Activated T-cell treated with anti-CD3 and anti-CD28 coated beads, Interleukin-2, amount 50 U/mL, for 24 hours (primary cell): ENCODE measurements around the gene BEGAIN.

ENCODE experiments used
- DNase-seq: peaks from one replicate; pipeline ENCODE4 v3.0.0-alpha.2; 2020
- H3K27ac Mint-ChIP-seq: 2 replicates; pipeline ENCODE4 v1.8.0; 2020; ENCODE audit warnings: mild to moderate bottlenecking, mixed read lengths
- H3K27me3 Mint-ChIP-seq: 2 replicates; pipeline ENCODE4 v1.8.0; 2020; ENCODE audit warnings: mixed read lengths
- H3K36me3 Mint-ChIP-seq: 2 replicates; pipeline ENCODE4 v1.8.0; 2020; ENCODE audit warnings: low read depth, mixed read lengths
- H3K4me1 Mint-ChIP-seq: 2 replicates; pipeline ENCODE4 v1.8.0; 2020; ENCODE audit warnings: low read depth, mixed read lengths
- H3K4me3 Mint-ChIP-seq: 2 replicates; pipeline ENCODE4 v1.8.0; 2020; ENCODE audit warnings: mild to moderate bottlenecking, moderate library complexity, mixed read lengths
- H3K9me3 Mint-ChIP-seq: 2 replicates; pipeline ENCODE4 v1.8.0; 2020; ENCODE audit warnings: mixed read lengths

Gene BEGAIN, protein sequence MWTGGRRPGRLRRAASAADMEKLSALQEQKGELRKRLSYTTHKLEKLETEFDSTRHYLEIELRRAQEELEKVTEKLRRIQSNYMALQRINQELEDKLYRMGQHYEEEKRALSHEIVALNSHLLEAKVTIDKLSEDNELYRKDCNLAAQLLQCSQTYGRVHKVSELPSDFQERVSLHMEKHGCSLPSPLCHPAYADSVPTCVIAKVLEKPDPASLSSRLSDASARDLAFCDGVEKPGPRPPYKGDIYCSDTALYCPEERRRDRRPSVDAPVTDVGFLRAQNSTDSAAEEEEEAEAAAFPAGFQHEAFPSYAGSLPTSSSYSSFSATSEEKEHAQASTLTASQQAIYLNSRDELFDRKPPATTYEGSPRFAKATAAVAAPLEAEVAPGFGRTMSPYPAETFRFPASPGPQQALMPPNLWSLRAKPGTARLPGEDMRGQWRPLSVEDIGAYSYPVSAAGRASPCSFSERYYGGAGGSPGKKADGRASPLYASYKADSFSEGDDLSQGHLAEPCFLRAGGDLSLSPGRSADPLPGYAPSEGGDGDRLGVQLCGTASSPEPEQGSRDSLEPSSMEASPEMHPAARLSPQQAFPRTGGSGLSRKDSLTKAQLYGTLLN

DNA sequence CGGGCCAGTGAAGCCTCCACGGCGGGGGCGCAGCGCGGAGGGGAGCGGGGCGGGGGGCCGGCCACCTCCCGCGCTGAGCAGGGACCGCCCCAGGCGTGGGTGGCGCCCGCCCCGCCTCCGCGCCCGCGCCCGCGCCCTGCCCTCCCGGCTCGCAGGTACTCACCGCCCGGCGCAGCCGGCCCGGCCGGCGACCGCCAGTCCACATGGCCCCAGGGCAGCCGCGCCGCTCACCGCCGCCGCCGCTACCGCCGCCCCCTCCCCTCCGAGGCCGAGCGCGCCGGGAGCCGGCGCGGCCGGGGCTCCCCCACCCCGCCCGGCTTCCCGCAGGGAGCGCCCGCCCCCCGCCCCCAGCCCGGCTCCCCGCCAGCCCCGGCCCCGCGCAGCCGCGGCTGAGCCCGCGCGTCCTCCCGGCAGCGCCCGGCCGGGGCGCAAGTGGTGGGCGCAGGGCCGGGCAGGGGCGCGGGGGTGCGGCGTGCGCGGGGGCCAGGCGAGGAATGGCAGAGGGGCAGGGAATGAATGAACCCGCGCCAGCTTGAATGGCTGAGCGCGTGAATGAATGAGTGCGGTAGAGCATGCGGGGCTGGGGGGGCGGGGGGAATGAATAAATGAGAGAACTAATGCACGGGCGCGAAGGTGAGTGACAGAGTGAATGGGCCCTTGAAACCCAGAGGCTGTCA lies at the start of gene BEGAIN:
BEGAIN (minus strand) TSS at position 332 of the 677 bp plus-strand sequence; CDS start at position 205, 127 bp downstream.
- peaks cover 7% of the 10 kb centered on the region for H3K4me1 Mint-ChIP-seq
- no peaks in the 10 kb centered on the region for H3K9me3 Mint-ChIP-seq
- peaks cover 43% of the 10 kb centered on the region for H3K27me3 Mint-ChIP-seq
- H3K4me3 Mint-ChIP-seq = peak within 1 kb of the TSS; percentile 71
- H3K36me3 Mint-ChIP-seq = no peaks in the 10 kb centered on the region
- peak; percentile 42 for DNase-seq
- H3K27ac Mint-ChIP-seq = no peak within 1 kb of the TSS

DNA sequence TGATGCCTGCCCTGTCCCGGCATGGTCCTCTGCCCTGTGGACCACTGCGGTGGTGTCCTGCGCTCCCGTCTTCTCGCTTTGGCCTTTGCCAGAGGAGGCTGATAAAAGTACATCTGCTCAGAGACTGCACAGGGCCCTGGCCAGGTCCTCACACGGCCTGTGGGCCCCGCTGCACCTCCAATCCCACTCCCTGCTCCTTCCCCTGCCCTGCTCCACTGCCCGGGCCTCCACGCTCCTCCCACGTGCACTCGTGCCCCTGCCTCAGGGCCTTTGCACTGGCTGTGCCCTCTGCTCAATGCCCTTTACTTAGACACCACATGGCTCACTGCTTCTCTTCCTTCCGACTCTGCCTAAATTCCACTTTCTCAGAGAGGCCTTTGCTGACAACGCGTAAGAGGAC lies 49.3 kb upstream of the BEGAIN start:
- DNase-seq = no peak
- H3K4me3 Mint-ChIP-seq = no peak overlapping the region
- H3K4me1 Mint-ChIP-seq = peaks cover 32% of the 10 kb centered on the region
- H3K27ac Mint-ChIP-seq = no peak overlapping the region
- H3K27me3 Mint-ChIP-seq = no peaks in the 10 kb centered on the region
- no peaks in the 10 kb centered on the region for H3K9me3 Mint-ChIP-seq
- H3K36me3 Mint-ChIP-seq = no peaks in the 10 kb centered on the region

DNA sequence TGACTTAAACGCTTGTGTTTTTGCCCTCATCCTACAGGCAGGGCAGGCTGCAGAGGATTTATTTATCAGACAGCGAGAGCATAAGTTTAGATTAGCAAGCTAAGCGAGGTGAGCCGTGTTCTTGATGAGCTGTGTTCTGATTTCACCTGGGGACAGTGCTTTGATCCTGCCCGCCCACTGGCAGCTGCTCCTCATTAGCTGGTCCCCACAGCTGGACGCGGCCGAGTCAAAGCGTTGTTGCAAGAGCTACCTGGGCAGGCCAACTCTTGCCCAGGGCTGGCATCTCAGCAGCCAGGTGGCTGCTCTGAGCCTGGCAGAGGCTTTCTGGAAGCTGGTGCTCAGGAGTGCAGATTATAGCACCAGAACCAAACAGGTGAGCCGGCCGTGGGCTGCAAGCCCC lies 46.8 kb upstream of the BEGAIN start:
- no peak overlapping the region for H3K4me3 Mint-ChIP-seq

DNA sequence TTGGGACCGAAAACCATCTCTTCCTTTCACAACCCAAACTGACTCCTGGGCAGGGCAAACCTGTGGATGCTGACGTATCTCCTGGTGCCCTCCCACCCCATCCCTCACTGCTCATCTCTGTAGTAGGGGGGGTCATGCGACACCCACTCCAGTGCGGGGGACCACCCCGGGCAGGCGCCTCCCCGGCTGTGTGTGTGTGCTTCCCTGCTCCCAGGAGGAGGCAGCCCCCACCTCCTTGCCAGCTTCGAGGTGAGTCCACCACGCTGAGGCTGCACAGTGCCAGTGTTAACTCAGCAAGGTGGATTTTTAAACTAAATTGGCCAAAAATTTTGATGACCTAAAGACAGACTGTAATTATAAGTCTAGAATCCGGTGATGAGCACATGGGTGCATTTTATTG lies 46.2 kb upstream of the BEGAIN start:
- H3K4me1 Mint-ChIP-seq = peaks cover 4% of the 10 kb centered on the region
- H3K36me3 Mint-ChIP-seq = no peaks in the 10 kb centered on the region
- H3K9me3 Mint-ChIP-seq = no peaks in the 10 kb centered on the region
- no peak for DNase-seq
- H3K4me3 Mint-ChIP-seq = no peak overlapping the region
- no peaks in the 10 kb centered on the region for H3K27me3 Mint-ChIP-seq
- no peak overlapping the region for H3K27ac Mint-ChIP-seq

More for the DNA sequence above, 46.8 kb upstream of the BEGAIN start:
- DNase-seq = no peak
- no peaks in the 10 kb centered on the region for H3K9me3 Mint-ChIP-seq
- no peaks in the 10 kb centered on the region for H3K36me3 Mint-ChIP-seq
- peaks cover 9% of the 10 kb centered on the region for H3K4me1 Mint-ChIP-seq
- H3K27ac Mint-ChIP-seq = no peak overlapping the region
- H3K27me3 Mint-ChIP-seq = no peaks in the 10 kb centered on the region

DNA sequence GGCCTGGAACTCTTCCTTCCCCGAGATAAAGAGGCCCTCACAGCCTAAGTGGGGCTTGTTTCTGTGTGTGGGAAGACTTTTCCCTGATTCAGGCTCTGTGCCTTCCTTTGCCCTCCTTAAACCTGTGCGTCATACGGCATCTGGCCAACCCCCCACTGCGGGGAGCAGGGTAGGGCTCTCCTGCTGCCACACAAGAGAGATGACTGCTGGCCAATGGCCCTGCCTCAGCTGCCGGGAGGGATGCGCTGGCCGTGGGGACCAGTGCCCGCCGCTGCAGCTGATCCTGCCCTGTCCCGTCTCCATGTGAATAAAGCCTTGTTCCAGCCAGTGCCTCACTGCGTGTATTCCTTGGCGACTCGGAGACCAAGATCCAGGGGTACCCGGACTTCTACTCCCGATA lies 42.5 kb upstream of the BEGAIN start:
- Mint-ChIP-seq H3K4me3 (no peak overlapping the region), H3K27ac (no peak overlapping the region), H3K9me3 (no peaks in the 10 kb centered on the region), H3K27me3 (no peaks in the 10 kb centered on the region), H3K4me1 (no peaks in the 10 kb centered on the region), H3K36me3 (no peaks in the 10 kb centered on the region)
- no peak for DNase-seq

DNA sequence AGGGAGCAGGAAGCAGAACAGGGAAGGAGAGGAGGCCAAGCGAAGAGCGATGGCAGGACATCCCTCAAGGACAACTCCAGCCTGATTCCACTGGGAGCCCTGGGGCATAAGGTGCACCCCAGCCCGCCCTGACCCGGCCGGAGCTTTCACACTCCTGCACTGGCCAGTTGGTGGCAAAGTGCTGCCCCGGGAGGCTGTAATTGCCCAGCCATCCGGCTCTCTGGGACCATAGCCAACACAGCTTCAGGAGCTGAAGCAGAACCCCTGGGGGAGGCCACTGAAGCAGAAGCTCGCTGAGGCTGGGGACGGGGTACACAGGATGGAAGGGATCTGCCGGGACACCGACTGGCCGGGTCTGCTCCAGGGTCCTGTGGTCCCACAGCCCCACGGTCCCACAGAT lies 41.9 kb upstream of the BEGAIN start:
- H3K27me3 Mint-ChIP-seq = peaks cover 1% of the 10 kb centered on the region
- H3K27ac Mint-ChIP-seq = no peak overlapping the region
- no peaks in the 10 kb centered on the region for H3K36me3 Mint-ChIP-seq
- no peak overlapping the region for H3K4me3 Mint-ChIP-seq
- DNase-seq = no peak
- no peaks in the 10 kb centered on the region for H3K4me1 Mint-ChIP-seq
- no peaks in the 10 kb centered on the region for H3K9me3 Mint-ChIP-seq

DNA sequence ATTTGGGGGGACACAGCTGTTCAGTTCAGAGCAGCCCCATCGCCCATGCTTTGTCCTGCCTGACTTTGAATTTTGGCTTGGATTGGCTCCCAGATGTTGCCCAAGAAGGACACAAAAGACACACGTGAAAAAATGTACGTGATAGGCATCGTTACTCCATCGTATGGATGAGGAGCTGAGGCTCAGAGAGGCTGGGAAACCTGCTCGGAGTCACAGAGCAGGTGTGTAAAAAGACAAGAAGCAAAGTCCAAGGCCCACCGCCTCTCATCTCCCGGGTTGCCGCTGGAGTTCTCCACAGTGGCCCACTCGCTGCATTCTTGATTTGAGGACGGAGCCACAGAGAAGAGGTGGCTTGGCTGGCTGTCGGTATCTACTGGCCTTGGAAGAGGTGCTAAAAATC lies 41.0 kb upstream of the BEGAIN start:
- H3K36me3 Mint-ChIP-seq = no peaks in the 10 kb centered on the region
- DNase-seq = no peak
- no peaks in the 10 kb centered on the region for H3K4me1 Mint-ChIP-seq
- peaks cover 6% of the 10 kb centered on the region for H3K27me3 Mint-ChIP-seq
- no peaks in the 10 kb centered on the region for H3K9me3 Mint-ChIP-seq
- H3K27ac Mint-ChIP-seq = no peak overlapping the region
- H3K4me3 Mint-ChIP-seq = no peak overlapping the region

DNA sequence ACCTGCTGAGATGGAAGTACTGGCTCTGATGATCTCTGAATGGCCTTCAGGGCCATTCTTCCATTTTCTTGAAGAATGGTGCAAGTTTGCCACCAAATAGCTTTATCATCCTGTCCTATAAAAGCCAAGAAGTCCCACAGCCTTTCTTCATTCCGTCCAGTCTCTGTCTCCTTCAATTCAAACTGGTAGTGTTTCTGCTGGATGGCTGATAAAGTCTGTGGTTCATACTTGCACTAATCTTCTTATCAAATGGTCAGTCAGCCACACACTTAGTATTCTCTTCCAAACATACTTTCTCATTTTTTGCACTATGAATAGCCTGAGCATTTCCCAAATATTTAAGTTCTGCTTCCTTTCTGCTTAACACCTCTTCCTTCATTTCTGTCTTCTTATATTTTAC lies 39.4 kb upstream of the BEGAIN start:
- H3K27me3 Mint-ChIP-seq = peaks cover 6% of the 10 kb centered on the region
- no peaks in the 10 kb centered on the region for H3K4me1 Mint-ChIP-seq
- H3K36me3 Mint-ChIP-seq = no peaks in the 10 kb centered on the region
- no peaks in the 10 kb centered on the region for H3K9me3 Mint-ChIP-seq
- H3K27ac Mint-ChIP-seq = no peak overlapping the region
- H3K4me3 Mint-ChIP-seq = no peak overlapping the region
- no peak for DNase-seq

DNA sequence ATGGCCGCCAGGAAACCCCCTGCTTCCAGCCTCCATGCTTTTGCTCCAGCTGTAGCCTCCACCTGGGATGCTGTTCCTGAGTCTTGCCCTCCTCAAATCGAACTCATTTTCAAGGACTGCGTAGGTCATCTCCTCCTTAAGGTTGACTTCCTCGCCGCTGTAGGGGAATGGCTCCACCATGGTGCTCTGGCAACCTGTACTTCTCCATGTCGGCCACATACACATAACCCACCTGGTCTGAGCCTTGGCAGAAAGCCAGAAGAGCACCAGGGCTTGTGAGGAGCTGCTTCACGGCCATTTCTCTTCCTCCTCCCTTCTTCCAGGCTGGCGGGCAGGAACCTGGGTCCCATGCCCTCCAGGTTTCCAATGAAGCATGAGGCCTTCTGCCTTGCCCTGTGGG lies 36.7 kb upstream of the BEGAIN start:
- Mint-ChIP-seq H3K4me1 (no peaks in the 10 kb centered on the region), H3K9me3 (no peaks in the 10 kb centered on the region), H3K27ac (no peak overlapping the region), H3K27me3 (peaks cover 6% of the 10 kb centered on the region), H3K4me3 (no peak overlapping the region), H3K36me3 (no peaks in the 10 kb centered on the region)
- no peak for DNase-seq

DNA sequence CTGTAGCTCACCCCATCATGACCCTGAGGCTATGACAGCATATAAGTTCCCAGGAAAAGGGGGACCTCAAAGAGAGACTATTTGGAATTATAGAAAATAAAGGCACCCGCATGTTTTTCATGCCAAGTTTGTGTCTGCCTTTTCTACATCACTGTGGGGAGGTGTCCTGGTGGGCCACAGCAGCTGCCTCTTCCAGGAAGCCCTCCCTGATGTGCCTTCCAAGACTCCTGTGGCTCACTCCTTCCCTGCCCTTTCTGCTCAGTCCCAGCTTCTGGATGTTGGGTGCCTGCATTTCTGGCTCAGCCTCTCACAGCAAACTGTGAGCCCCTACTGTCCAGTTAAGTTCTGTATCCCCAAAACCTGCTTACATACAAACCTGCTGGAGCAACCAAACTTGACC lies 36.3 kb upstream of the BEGAIN start:
- Mint-ChIP-seq H3K4me1 (peaks cover 3% of the 10 kb centered on the region), H3K9me3 (no peaks in the 10 kb centered on the region), H3K27me3 (peaks cover 6% of the 10 kb centered on the region), H3K27ac (no peak overlapping the region), H3K36me3 (no peaks in the 10 kb centered on the region), H3K4me3 (no peak overlapping the region)
- no peak for DNase-seq

DNA sequence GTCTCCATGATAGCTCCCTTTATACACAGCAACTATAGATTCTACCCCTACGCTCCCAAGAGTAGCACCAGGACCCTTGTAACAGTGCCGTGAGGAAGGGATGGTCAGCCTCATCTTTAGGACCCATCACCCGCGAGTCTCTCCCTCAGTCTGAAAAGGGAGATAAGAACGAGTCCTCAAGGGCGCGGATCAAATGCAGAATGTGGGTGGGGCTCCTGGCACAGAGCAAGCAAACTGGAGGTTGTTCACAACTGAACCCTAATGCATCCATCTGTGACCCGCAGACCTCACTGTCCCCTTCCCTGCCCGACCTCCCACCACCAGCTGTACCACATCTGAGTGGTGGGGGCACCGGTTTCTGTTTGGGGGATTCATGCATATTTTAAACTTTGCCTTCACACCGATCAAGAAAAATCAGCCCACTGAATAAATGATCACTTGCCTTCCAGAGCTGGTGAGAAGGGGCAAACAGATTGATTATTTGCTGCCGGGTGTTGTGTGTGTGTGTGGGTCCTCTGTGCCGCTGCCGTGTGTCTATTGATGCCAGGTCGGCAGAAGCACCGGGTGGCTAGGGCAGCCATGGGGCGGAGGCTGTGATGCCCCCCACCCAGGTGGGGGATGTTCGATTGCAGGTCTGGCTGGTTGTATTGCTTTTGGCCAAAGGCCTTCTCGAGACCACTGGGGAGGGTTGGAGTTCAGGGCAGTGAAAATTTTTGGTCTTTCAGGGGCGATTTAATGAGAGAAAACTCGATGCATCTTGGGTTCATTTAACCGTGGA lies 35.7 kb upstream of the BEGAIN start:
- H3K27ac Mint-ChIP-seq = no peak overlapping the region

DNA sequence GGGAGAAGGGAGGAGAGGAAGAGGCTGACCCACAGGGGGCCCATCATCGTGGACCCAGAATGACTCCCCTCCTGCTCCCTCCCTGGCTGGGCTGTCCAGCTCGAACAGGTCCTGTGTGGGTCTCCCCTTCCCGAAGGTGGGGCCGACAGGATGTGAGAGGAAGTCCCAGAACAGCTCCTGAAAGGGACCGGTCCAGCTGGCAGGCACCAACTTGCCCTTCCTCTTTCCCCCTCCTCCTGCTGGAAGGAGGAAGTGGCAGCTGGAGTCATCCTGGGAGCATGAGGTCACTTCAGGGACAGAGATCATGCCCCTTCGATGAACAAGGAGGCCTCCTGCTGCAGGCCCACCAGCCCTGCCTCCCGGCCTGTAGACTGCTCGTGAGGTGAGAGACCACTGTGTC lies 35.0 kb upstream of the BEGAIN start:
- H3K4me1 Mint-ChIP-seq = peaks cover 15% of the 10 kb centered on the region
- peaks cover 6% of the 10 kb centered on the region for H3K27me3 Mint-ChIP-seq
- no peaks in the 10 kb centered on the region for H3K9me3 Mint-ChIP-seq
- DNase-seq = peak; percentile 14
- H3K27ac Mint-ChIP-seq = no peak overlapping the region
- H3K36me3 Mint-ChIP-seq = no peaks in the 10 kb centered on the region
- H3K4me3 Mint-ChIP-seq = no peak overlapping the region

More for the DNA sequence above, 35.7 kb upstream of the BEGAIN start:
- Mint-ChIP-seq H3K4me1 (peaks cover 8% of the 10 kb centered on the region), H3K9me3 (no peaks in the 10 kb centered on the region), H3K36me3 (no peaks in the 10 kb centered on the region), H3K4me3 (no peak overlapping the region), H3K27me3 (peaks cover 6% of the 10 kb centered on the region)
- DNase-seq = no peak

DNA sequence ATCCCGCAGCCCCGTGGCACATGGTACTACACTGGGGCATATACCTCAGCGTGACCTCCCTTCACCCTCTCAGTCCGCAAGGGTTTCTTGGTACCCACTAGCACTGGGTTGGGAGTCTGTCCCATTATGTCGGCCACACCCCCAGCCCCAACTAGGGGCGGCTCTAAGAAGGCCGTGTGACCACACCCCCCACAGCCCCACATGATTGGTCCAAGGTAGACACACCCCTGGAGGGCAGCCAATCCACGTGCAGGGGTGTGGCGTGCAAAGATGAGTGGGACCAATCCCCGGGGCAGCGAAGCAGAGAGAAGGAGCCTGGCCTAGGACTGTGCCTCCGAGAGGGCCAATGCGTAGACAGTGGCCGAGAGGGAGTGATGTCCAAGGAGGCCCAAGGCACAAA lies 34.6 kb upstream of the BEGAIN start:
- H3K4me3 Mint-ChIP-seq = no peak overlapping the region
- peaks cover 6% of the 10 kb centered on the region for H3K27me3 Mint-ChIP-seq
- DNase-seq = peak; percentile 13
- H3K27ac Mint-ChIP-seq = no peak overlapping the region
- H3K36me3 Mint-ChIP-seq = no peaks in the 10 kb centered on the region
- H3K4me1 Mint-ChIP-seq = peaks cover 19% of the 10 kb centered on the region
- no peaks in the 10 kb centered on the region for H3K9me3 Mint-ChIP-seq

DNA sequence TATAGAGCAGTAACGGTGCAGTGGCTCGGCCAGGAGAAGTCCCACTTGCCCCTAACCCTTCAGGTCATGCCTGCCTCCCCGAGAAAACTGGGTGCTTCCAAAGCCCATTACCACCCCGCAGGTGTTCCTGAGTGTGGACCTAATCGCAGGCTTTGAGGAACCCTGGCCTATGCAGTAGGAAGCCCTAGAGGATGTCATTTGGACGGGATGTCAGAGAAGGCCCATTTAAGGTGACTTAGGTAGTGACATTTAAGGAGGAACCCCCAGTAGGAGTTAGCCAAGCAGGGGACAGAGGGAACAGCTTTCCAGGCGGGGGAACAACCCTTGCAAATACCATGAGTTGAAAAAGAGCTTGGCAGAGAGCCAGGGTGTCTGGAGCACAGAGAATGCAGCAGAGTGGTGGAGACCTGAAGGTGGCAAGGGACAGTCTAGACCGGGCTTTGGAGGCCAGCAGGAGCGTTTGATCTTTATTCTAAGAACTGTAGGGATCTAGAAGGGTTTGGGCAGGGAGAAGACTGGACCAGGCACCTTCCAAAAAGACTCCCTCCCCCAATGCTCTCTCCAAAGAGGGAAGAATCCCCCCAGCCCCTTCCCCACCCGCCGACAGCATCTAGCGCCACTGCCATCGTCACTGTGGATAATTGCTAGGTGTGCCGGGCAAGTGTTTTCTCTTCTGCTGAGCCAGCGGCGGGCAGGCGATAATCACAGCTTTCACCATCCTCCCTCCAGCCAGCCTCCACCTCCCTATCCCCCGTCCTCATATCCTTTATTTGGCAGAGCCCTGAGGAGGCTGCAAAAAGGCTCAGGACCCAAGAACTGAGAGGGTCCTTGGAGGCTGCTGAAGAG lies 33.3 kb upstream of the BEGAIN start:
- H3K36me3 Mint-ChIP-seq = no peaks in the 10 kb centered on the region
- H3K27me3 Mint-ChIP-seq = peaks cover 6% of the 10 kb centered on the region
- H3K9me3 Mint-ChIP-seq = no peaks in the 10 kb centered on the region
- H3K4me3 Mint-ChIP-seq = no peak overlapping the region
- DNase-seq = peak; percentile 18
- no peak overlapping the region for H3K27ac Mint-ChIP-seq
- H3K4me1 Mint-ChIP-seq = peaks cover 19% of the 10 kb centered on the region
